ACHN (cell line): ENCODE results near the gene FAT1.

ENCODE experiments used
- DNase-seq: peaks from one replicate; pipeline ENCODE4 v3.0.0-alpha.2; 2015
- in situ Hi-C: cut with HindIII; loops from 2 replicates; pipeline ENCODE4 v1.10.0; 2017; ENCODE audit warnings: low sequenced_read_pairs, low pct_ligation_motif_present, low pct_unique_long_range_greater_than_20kb

Gene FAT1

DNA sequence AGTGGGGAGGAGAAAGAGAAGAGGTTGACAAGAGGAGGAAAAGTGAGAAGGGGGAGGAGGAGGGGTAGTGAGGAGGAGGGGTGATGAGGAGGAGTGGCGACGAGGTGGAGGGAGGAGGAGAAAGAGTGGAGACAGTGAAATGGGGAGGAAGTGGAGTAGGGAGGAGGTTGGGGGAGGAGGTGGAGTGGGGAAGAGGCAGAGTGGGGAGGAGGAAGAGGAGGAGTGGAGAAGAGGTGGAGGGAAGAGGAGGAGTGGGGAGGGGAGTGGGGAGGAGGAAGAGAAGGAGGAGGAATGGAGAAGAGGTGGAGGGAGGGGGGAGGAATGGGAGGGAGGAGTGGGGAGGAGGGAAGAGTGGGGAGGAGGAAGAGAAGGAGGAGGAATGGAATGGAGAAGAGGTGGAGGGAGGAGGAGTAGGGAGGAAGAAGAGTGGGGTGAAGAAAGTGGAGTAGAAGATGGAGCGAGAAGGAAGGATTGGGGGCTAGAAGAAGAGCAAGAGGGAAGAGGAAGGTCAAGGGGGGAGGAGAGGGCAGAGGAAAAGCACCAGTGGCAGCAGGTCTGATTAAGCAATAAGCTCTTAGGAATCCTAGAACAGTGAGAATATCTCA lies 118.3 kb downstream of the FAT1 start:
- in situ Hi-C loops, result no loop called here
- no peak for DNase-seq

DNA sequence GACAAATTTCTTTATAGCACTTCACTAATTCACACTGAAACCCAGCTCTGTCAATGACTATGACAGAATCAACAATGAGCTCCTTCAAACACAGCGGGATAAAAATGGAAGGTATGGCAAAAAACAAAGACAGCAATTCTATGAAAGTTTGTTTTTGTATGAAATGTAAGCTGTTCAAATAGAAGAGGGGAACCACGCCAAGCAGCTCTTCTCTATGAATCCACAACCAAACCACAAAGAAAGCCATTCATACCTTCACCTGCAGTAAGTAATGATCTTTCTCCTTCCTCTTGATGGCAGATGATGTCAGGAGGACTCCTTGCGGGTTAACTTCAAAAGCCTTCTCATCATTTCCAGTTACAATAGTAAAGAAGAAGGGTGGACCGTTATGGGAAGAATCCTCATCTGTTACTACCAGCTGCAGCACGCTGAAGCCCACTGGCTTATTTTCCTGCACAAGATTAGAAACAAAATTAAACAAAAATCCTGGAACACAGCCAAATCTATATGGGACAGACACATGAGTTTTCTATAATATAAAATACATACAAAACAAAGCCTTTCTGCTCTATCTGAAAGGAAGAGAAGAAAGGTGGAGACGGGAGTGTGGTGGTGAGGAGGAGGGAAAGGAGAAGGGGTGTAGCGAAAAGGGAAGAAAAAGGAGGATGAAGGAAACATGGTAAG lies 119.4 kb downstream of the FAT1 start:
- in situ Hi-C loops, result no loop called here
- DNase-seq, result no peak

DNA sequence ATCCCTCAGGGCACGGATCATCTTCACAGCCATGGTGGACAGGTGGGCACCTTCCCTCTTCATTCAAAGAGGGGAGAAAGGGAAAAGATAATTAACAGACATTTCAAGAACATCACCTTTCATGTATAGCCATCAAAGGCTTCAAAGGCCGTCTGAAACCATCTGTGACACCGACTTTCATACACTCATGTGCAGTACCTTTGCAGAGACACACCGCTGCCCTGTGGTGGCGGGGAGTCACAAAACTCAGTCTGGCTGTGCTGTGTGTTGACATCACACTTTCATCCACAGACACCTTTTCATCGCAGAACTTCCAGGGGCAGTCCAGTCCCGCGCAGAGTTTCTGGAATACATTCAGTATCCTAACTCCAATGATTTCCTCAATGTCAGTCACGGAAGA lies 120.7 kb downstream of the FAT1 start:
- DNase-seq, result no peak
- in situ Hi-C loops, result no loop called here

DNA sequence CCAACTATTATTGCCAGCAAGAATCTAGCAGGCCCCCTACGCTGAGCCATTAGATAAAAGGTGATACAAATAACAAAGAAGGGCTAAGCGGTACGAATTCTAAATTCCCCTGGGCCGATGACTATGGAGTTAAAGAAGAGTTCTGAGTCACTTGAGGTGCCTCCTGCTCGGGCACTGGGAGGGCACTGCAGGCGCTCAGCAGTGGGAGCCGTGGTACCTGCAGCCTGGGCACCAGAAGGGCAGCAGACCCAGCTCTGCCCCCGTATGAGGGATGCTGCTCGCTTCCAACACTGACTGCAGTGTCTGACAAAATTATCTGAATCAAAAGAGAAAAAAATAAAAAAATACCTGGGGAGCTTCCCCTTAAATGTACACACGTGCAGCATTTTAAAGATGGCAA lies 124.2 kb downstream of the FAT1 start:
- no peak for DNase-seq
- in situ Hi-C loops, result no loop called here

DNA sequence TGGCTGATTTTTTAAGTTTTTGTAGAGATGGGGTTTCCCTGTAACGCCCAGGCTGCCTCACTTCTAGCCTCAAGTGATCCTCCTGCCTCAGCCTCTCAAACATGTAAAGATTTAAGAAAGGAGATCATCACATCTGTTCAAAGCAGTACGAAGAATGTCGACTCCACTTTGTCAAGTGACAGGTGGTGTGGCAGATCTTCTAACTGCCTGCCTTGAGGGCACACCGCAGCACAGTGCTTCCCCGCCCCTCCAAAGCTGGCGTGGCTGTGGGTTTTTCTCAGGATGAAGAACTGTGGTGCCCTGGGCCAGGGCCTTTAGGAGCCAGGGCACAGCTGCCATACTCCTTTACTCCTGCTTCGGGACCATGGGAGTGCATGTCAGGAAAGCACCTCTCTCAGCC lies 125.0 kb downstream of the FAT1 start:
- no peak for DNase-seq
- in situ Hi-C loops, result no loop called here

DNA sequence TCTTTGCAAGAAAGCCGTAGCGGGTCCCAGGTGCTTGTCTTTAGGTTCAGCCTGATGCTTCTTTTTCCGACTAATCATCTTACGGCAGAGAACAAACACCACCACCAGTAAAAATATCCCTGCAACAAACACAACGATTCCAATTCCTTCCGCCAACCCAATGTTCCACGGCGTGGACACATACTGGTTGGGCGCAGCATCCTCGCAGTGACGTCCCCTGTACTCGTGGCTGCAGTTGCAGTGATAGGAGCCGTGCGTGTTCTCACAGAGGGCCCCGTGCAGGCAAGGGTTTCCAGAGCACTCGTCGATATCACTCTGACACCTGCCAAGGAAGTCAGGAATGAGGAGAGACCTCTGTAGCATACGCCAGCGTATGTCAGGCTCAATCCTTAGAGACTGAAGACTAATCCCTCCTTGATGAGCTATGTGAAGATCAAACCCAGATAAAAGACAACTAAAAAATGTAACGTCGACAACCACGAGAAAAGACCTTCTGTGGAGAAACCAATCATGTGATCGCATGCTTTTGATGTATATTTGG lies 126.7 kb downstream of the FAT1 start:
- in situ Hi-C loops, result no loop called here

DNA sequence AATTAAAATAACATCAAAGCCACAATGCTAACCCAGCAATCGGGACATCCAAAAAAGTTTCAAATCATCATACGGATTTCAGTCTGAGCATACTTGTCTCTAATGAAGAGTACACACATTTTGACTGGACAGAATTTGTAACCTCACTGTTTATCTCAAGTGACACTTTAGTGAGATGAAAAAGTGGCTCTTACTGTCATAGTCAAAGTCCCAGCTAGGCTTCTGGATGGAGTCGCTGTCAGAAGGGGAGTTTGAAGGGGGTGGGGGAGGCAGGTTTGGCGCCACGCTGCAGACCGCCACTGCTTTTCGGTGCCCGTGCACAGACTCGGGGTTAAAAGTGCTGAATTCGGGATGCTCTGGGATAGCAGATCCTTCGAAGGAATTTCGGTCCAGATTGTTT lies 127.3 kb downstream of the FAT1 start:
- DNase-seq, result no peak
- in situ Hi-C loops, result no loop called here

More for the DNA sequence above, 126.7 kb downstream of the FAT1 start:
- DNase-seq, result no peak

DNA sequence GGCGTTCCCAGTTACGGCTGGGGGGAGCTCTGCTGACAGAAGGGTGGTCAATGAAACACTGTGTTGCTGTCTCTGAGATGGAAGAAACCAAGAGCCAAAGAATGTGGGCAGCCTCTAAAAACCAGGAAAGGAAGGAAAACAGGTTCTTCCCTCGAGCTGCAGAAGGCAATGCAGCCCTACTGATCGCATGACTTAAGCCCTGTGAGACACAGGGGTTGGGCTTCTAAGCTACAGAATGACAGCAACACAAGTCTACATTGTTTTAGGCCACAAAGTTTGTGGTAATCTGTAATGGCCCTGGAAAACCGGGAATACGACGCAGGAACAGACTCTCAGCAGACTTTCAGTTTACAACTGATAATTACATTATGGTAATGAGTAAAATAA lies 130.1 kb downstream of the FAT1 start:
- in situ Hi-C loops, result no loop called here
- no peak for DNase-seq

DNA sequence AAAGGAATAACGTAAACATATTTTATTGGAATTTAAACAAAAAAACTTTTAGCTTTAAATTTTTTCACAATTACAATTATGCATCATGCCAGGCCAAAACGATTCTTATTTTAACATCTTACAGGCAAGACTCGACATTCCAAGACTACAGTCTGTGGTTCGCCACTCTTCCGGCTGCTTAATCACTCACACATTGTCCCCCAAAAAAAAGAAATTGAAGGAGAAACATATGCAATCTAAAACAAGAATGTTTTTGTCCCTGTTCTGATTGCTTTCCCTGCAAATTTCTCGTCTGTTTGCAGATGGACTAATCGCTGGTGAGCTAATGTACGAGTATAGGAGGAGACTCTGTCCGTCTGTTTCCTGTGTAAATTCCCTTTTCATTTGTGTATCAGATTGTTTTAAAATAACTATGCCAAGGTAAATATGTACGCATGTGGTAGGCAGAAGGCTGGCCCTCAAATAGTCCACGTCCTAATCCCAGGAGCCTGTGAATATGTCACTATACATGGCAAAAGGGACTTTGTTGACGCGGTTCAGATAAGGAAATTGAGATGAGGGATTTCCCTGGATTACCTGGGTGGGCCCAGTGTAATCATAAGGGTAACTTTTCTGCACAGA lies 130.6 kb downstream of the FAT1 start:
- in situ Hi-C loops, result no loop called here
- DNase-seq, result no peak

DNA sequence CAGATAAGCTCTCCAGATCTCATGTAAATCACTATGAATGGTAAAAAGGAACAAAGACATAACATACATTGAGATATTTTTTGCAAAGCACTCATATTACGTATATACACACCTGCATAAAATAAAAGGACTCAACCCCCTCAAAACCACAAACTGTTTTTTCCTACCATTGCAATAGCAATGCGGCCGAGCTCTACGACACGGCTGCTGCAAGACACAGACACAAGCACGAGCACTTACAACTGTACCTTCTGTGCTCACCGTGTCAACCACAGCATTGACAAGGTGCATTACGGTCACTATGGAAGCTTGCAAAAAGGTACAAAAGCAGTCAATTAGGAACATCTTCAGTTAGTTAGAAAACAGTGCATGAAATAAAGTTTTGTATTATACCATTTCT lies 131.2 kb downstream of the FAT1 start:
- DNase-seq, result no peak
- in situ Hi-C loops, result no loop called here

DNA sequence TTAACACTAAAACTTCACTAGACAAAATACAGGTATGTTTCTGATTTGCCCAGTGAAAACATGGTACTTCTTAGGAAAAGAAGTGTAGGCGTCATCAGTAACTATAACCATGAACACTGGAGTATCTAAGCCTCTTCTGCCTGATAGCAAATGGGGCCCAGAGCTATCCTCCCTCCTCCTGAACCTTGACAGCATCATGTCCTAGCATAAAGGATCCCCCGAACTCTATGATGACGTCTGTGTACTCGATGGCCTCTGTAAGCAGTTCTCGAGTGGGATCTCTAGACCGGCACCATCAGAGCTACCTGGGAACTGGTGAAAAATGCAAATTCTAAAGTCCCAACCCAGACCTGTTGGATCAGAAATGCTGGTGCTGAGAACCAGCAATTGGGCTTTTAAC lies 132.0 kb downstream of the FAT1 start:
- DNase-seq, result no peak
- in situ Hi-C loops, result no loop called here

DNA sequence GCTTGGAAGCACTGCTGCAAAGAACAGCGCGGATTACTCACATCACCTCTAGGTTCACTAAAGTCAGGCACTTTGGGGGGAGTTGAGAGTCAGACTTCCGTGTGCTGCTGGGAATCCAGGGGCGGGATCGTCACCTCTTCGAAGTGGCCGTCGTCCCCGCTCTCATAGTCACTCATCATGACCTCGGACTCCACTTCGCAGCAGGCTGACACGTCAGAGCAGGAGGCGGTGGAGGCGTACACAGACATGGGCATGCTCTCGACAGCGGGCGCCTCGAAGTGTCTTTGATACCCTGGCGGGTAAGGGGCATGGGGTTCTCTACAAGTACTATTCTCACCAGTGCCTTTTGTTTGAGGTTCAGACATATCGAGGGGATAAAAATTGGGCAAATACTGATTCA lies 135.2 kb downstream of the FAT1 start:
- no peak for DNase-seq
- in situ Hi-C loops, result no loop called here

DNA sequence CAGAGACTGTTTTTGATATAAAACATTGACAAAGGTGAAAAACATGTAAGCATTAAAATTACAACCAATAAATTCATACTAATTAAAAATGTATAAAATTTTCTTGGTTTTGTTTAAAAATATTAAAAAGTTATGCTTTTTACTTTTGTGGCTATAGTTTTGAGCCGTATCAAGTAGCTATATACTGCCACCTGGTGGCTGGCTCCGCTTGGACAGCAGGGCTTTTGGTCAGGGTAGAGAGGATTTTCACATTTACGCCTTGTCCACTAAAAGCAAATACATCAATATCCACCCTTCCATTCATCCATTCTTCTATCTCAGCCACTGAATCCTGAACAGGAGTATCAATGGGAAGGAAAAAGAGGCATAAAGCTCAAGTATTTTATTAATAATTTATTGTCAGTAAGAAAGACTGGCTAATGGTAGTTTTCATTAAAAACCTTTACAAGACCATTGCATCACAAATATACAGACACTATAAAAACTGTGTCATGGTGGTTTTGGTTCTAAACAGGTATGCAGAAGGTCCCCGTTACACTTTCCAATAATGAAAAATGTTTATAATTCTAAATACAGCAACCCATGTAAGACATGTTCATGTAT lies 136.1 kb downstream of the FAT1 start:
- DNase-seq, result peak; percentile 57
- in situ Hi-C loops, result no loop called here

DNA sequence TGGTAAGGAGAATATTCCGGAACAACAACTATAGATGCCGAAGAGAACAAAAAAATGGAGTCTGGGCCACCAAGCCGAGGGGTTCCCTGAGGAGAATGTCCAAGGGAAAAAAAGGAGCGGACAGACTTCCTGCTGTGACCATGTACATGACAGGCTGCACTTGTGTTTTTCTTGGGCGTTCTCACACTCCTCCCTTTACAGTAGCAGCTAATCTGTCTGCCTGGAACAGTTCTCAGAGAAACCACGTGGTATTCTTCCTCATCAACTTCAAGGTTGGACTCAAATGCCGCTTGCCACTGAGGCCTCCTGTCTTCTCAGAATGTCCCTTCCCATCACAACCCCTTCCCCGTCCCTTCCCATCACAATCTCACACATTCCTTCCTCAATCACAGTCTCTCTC lies 137.5 kb downstream of the FAT1 start:
- in situ Hi-C loops, result no loop called here

DNA sequence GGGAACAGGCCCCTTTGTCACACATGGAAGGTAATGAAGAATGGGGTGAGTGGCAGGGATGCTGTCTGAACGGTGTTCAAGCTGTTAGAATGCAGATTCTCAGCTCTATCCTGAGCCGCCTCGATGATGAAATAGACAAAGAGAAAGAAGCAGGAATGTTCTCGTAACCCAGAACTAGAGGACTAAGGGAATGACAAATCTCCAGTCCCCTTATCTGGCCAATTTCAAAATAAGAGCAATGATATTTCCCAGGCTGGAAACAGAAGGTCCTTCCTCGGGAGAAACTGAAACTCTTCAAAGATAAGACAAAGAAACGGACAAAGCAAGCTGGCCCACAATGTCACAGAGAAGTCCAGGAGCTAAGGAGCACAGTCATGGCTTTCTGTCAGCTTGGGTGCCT lies 138.7 kb downstream of the FAT1 start:
- in situ Hi-C loops, result no loop called here
- DNase-seq, result no peak

More for the DNA sequence above, 137.5 kb downstream of the FAT1 start:
- no peak for DNase-seq

DNA sequence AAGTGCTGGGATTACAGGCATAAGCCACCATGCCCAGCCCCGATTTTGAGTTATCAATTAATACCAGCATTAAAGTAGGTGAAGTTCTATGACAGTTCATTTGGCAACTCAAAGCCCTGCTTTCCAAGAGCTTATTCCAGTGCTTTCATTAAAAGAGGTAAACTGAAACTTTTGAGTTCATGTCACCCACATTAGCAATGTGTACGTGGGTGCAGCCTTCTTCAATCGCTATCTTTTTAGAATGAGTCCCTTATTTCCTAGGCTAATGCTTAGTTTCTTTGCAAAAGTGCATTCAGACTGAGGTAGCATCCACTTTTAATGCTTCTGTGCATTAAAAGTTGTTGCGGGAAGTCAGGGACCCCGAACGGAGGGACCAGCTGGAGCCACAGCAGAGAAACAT lies 142.2 kb downstream of the FAT1 start:
- no peak for DNase-seq
- in situ Hi-C loops, result no loop called here

DNA sequence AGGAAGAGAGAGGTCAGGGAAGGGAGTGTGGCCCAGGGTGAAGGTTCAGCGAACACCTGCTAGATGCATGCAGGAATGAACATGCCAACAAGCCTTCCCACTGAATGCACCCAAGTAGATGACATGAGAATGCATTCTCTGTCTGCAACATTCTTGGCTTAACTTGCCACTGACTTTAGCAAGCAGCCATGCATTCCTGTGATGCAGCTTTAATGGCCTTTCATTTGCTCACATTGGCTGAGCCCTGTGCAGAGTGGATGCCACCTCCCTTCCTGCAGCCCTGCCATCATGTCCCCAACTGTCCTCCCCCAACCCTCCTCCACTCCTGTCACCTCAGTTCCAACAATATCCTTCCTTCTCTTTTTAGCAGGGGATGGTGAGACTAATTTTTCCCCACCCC lies 143.0 kb downstream of the FAT1 start:
- in situ Hi-C loops, result no loop called here
- DNase-seq, result no peak

DNA sequence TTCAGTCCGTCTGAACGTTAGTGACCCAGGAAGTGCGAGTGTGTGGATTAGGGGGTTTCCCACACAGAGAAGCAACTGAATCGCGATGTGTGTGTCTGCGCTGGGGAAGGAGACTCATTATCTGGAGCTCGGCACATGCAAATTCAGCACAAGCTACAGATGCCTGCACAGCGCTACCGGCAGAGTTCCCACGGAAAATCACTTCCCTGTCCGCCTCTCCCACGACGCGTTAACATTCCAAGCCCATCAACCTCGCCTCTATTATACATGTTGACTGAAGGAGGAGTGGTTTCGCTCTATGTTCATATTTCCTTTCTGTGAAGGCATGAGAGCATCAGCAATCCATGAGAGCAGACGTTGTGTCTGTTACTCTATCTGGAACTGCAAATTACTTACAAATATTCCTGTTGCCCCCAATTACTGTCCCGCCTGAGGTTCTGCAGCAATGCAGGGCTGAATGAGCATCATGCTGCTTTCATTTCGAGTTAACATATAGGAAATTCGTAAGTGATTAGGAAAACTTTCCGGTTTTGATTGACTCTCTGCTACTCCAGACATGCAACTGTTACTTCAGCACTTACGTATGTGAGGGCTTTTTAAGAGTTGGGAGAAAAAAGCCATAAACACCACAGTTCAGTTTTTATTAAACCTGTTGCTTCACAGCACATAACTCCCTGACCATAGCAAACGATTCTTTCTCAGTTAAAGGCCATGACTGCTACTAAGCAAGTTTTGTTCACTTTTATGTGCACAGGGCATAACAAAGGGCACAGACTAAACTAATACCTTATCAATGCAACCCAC lies 153.3 kb downstream of the FAT1 start:
- peak; percentile 52 for DNase-seq
- in situ Hi-C loops, result no loop called here
